ENCODE data around the gene GABRG3. TPM values are rescaled to one million over a fixed set of nuclear protein-coding genes. Genes with fewer than 3 reads are reported as not detected.

GABRG3 gene
- total RNA-seq, 4 donors from 2014 or later = 0.97 to 3.9 (median 3.6) TPM; not detected in 1

DNA sequence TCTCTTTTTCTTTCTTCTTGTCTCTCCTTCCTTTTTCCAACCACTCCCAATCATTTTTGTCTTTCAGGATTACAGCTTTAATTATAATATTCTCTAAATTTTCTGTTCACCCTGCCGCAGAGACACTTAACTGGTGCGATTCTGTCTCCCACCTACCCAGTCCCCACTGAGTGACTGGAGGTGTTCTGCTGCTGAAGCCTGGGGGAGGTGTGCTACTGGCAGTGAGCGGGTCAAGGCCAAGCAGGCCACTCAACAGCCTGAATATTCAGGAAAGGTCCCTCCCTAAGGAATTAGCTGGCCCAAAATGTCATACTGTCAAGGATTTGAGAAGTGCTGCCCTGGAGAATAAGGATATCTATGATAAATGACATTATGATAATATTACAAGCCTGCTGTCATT lies 126.5 kb downstream of the GABRG3 start:
- no peaks in the 10 kb centered on the region for H3K27me3 ChIP-seq
- no peaks in the 10 kb centered on the region for H3K36me3 ChIP-seq
- no peaks in the 10 kb centered on the region for H3K9me3 ChIP-seq
- no peaks in the 10 kb centered on the region for H3K4me1 ChIP-seq
- no peak overlapping the region for H3K27ac ChIP-seq
- no peak for DNase-seq (ENCODE audit: low spot score in 2 of 2)
- H3K4me3 ChIP-seq = no peak overlapping the region
- WGBS = 88% methylated on average over 3 of the region's 3 CpGs
- TF ChIP-seq POLR2AphosphoS5 (IDR thresholded peaks at IDR 0.05) = no peak
- TF ChIP-seq EP300 (IDR thresholded peaks at IDR 0.05) = no peak
- TF ChIP-seq, protein P1, sequence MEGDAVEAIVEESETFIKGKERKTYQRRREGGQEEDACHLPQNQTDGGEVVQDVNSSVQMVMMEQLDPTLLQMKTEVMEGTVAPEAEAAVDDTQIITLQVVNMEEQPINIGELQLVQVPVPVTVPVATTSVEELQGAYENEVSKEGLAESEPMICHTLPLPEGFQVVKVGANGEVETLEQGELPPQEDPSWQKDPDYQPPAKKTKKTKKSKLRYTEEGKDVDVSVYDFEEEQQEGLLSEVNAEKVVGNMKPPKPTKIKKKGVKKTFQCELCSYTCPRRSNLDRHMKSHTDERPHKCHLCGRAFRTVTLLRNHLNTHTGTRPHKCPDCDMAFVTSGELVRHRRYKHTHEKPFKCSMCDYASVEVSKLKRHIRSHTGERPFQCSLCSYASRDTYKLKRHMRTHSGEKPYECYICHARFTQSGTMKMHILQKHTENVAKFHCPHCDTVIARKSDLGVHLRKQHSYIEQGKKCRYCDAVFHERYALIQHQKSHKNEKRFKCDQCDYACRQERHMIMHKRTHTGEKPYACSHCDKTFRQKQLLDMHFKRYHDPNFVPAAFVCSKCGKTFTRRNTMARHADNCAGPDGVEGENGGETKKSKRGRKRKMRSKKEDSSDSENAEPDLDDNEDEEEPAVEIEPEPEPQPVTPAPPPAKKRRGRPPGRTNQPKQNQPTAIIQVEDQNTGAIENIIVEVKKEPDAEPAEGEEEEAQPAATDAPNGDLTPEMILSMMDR (IDR thresholded peaks at IDR 0.05) = no peak
- no peak for TF ChIP-seq POLR2A (IDR thresholded peaks at IDR 0.05)

DNA sequence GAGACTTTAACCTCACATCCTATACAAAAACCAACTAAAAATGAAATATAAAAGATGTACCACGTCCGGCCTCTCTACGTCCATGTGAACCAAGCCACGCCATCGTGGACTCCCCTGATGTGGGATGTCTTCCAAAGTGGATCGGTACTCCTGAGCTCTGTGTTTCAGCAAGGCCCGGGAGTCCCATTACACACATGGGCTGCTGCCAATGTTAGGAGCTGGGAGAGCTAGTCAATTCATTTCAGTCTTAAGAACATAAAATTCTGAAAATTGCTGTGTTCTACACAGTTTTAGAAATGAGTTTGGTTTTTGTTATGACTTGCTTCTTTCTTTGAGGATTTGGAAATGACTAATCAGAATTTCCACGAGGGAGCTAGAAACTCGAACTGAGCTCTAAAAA lies 131.0 kb downstream of the GABRG3 start:
- WGBS = 86% methylated on average over 9 of the region's 9 CpGs

DNA sequence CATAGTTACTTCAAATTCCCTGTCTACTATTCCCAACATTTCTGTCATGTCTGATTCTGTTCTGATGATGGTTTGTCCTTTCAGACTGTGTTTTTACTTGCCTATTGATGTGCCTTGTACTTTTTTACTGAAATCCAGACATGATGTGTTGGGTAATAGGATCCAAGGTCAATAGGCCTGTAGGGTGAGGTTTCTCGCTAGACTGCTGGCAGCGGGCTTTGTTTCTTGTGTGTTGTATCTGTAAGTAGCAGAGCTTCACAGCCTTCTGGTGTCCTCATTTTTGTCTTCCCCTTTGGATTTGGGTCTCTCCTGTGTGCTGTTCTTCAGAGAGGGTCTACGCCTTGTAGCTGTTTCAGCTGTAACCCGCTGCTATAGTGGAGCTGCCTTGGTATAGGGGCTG lies 140.3 kb downstream of the GABRG3 start:
- Histone ChIP-seq H3K27me3 (no peaks in the 10 kb centered on the region), H3K36me3 (no peaks in the 10 kb centered on the region), H3K4me1 (no peaks in the 10 kb centered on the region), H3K9me3 (no peaks in the 10 kb centered on the region), H3K27ac (no peak overlapping the region), H3K4me3 (no peak overlapping the region)
- DNase-seq (ENCODE audit: low spot score in 2 of 2) = no peak
- TF ChIP-seq, protein P1 (IDR thresholded peaks at IDR 0.05) = no peak
- TF ChIP-seq POLR2AphosphoS5 (IDR thresholded peaks at IDR 0.05) (no peak), EP300 (IDR thresholded peaks at IDR 0.05) (no peak), POLR2A (IDR thresholded peaks at IDR 0.05) (no peak)
- WGBS = 93% methylated on average over 4 of the region's 4 CpGs

More for the DNA sequence above, 131.0 kb downstream of the GABRG3 start:
- no peak overlapping the region for H3K4me3 ChIP-seq
- H3K27me3 ChIP-seq = no peaks in the 10 kb centered on the region
- H3K36me3 ChIP-seq = no peaks in the 10 kb centered on the region
- H3K4me1 ChIP-seq = no peaks in the 10 kb centered on the region
- H3K27ac ChIP-seq = no peak overlapping the region
- no peaks in the 10 kb centered on the region for H3K9me3 ChIP-seq
- TF ChIP-seq, protein P1 (IDR thresholded peaks at IDR 0.05) = no peak
- TF ChIP-seq POLR2A (IDR thresholded peaks at IDR 0.05) = no peak
- TF ChIP-seq EP300 (IDR thresholded peaks at IDR 0.05) = no peak
- no peak for TF ChIP-seq POLR2AphosphoS5 (IDR thresholded peaks at IDR 0.05)
- no peak for DNase-seq (ENCODE audit: low spot score in 2 of 2)

DNA sequence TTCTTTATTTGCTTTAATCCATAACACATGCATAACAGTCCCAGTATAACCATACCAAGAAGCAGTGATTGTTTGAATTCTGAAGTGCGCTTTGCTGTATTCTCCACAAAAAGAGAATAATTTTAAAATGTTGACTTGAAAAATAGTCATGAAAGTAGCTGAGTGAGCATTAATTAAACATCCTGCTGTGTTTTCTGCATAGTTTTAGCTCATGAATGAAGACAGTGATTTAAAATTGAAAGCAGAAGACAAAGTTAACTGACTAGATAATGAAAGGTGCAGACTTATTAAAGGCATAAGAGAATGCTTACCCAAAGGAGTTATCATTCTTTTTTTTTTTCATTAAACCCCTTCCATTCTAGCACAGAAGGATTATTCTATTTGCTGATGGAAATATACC lies 143.5 kb downstream of the GABRG3 start:
- H3K4me1 ChIP-seq = no peaks in the 10 kb centered on the region
- H3K4me3 ChIP-seq = no peak overlapping the region
- DNase-seq (ENCODE audit: low spot score in 2 of 2) = no peak
- WGBS = 92% methylated on average over 1 of the region's 1 CpG
- no peak overlapping the region for H3K27ac ChIP-seq
- no peaks in the 10 kb centered on the region for H3K36me3 ChIP-seq
- TF ChIP-seq, protein P1 (IDR thresholded peaks at IDR 0.05) = no peak
- TF ChIP-seq POLR2A (IDR thresholded peaks at IDR 0.05) = no peak
- H3K9me3 ChIP-seq = no peaks in the 10 kb centered on the region
- no peaks in the 10 kb centered on the region for H3K27me3 ChIP-seq

DNA sequence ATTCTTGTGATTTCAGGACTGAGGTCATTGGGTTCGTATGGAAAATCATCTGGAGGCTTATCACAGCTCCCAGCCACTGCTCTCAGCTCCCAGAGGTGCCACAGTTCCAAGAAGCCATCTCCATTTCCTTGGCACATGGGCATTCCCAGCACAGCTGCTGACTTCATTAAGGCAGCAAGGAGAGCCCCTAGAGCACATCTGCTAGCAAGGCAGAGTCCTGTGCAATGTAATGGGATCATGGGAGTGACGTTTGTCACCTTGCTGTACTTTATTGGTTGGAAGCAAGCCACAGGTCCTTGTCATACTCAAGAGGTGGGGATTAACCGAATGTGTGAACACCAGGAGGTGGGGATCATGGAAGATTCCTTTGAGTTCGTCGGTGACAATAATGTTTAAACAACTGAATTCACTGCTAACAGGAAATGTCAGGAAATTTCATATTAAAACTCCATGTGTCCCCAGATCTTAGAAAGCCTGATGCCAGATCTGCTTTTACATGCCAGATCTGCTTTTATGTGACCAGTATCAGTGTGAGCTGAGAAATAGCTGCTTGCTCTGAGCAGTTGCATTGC lies 148.8 kb downstream of the GABRG3 start:
- 60% methylated on average over 5 of the region's 5 CpGs for WGBS
- no peaks in the 10 kb centered on the region for H3K36me3 ChIP-seq
- no peak overlapping the region for H3K4me3 ChIP-seq
- no peaks in the 10 kb centered on the region for H3K9me3 ChIP-seq
- no peak for DNase-seq (ENCODE audit: low spot score in 2 of 2)
- TF ChIP-seq POLR2AphosphoS5 (IDR thresholded peaks at IDR 0.05) (no peak), POLR2A (IDR thresholded peaks at IDR 0.05) (no peak), EP300 (IDR thresholded peaks at IDR 0.05) (no peak)
- TF ChIP-seq, protein P1 (IDR thresholded peaks at IDR 0.05) = no peak
- no peak overlapping the region for H3K27ac ChIP-seq
- H3K27me3 ChIP-seq = no peaks in the 10 kb centered on the region
- H3K4me1 ChIP-seq = no peaks in the 10 kb centered on the region
